ENCODE measurements around the gene BDH2.

DNA sequence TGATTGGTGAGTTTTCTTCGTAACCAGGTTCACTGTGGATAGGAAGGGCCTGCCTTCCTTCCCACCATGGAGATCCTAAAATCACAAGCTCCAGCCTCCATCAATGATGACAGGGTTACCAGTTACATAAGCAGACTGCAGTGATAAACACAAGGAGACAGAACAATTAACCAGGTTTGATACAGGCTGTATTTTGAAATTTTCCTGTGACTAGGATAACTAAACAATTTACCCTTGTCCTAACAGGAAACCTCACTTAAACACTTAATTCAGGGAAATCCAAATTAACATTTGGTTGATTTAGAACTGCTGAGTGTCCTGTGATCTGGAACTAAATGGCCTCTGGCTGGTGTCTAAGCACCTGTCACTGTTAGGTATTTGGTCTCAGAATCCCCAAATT lies 20.0 kb downstream of the BDH2 start:
- TF ChIP-seq POLR2A (IDR thresholded peaks at IDR 0.05): no peak
- TF ChIP-seq, protein P1, sequence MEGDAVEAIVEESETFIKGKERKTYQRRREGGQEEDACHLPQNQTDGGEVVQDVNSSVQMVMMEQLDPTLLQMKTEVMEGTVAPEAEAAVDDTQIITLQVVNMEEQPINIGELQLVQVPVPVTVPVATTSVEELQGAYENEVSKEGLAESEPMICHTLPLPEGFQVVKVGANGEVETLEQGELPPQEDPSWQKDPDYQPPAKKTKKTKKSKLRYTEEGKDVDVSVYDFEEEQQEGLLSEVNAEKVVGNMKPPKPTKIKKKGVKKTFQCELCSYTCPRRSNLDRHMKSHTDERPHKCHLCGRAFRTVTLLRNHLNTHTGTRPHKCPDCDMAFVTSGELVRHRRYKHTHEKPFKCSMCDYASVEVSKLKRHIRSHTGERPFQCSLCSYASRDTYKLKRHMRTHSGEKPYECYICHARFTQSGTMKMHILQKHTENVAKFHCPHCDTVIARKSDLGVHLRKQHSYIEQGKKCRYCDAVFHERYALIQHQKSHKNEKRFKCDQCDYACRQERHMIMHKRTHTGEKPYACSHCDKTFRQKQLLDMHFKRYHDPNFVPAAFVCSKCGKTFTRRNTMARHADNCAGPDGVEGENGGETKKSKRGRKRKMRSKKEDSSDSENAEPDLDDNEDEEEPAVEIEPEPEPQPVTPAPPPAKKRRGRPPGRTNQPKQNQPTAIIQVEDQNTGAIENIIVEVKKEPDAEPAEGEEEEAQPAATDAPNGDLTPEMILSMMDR (IDR thresholded peaks at IDR 0.05): no peak

Measured in esophagus squamous epithelium (tissue), 4 donors.